Fibroblast of lung (primary cell): ENCODE measurements around the gene SBF2.

Experiments used
- EZH2 ChIP-seq: IDR thresholded peaks from 2 replicates; pipeline ENCODE4 v1.5.1; 2012; ENCODE audit warnings: low read length, control low read depth, mild to moderate bottlenecking; ENCODE audit errors: missing control alignments
- TF ChIP-seq, protein P1 (sequence below), 2 donors: IDR thresholded peaks in 1 of 2; conservative IDR thresholded peaks in 1 of 2; 1 replicate in 1 of 2; 2 replicates in 1 of 2; pipeline ENCODE4 v1.5.1; 2011 to 2012; ENCODE audit warnings: low read length in 2 of 2, control low read depth in 1 of 2, inconsistent platforms in 1 of 2, low read depth in 1 of 2, mild to moderate bottlenecking in 1 of 2

DNA sequence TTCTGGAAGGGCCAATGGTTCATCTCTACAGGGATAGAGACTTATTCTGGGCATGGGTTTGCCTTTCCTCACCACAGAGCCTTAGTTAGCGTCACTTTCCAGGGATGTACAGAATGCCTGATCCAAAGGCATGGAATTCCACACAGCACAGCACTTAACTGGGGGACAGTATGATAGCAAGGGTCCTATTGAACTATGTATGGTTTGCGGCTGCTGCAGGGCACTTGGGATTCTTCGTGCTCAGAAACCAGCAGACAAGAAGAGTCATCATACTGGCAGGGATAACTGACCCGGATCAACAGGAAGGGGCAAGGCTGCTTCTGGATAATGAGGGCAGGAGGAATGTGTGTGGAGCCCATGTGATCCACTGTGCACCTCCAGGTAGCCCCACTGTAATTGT lies 524.4 kb downstream of the SBF2 start:
- TF ChIP-seq, protein P1, sequence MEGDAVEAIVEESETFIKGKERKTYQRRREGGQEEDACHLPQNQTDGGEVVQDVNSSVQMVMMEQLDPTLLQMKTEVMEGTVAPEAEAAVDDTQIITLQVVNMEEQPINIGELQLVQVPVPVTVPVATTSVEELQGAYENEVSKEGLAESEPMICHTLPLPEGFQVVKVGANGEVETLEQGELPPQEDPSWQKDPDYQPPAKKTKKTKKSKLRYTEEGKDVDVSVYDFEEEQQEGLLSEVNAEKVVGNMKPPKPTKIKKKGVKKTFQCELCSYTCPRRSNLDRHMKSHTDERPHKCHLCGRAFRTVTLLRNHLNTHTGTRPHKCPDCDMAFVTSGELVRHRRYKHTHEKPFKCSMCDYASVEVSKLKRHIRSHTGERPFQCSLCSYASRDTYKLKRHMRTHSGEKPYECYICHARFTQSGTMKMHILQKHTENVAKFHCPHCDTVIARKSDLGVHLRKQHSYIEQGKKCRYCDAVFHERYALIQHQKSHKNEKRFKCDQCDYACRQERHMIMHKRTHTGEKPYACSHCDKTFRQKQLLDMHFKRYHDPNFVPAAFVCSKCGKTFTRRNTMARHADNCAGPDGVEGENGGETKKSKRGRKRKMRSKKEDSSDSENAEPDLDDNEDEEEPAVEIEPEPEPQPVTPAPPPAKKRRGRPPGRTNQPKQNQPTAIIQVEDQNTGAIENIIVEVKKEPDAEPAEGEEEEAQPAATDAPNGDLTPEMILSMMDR (conservative IDR thresholded peaks at IDR 0.05 in 1 of 2, IDR thresholded peaks at IDR 0.05 in 1 of 2; ENCODE audit: low read depth in 1 of 2, low read length in 2 of 2) = no peak
- no peak for TF ChIP-seq EZH2
